HEK293T (cell line): ENCODE data around the gene SLC6A4.

ENCODE experiments used
- CTCF ChIA-PET: fragments of 350-600 bp; formaldehyde crosslinking; extraction: SDS; loops from one replicate; lab custom pipeline; 2021; ENCODE audit warnings: antibody characterized with exemption, inconsistent platforms; lab: Yijun Ruan, JAX
- POLR2A ChIA-PET: fragments of 350-600 bp; formaldehyde crosslinking; extraction: SDS; loops from one replicate; lab custom pipeline; 2020; ENCODE audit warnings: antibody characterized with exemption, inconsistent platforms; lab: Yijun Ruan, JAX
- DNase-seq: peaks from one replicate; pipeline ENCODE4 v3.0.0; 2012; ENCODE audit warnings: mixed read lengths; ENCODE audit errors: extremely low spot score
- ARNT ChIP-seq: fragments of 450-650 bp; IDR thresholded peaks from 2 replicates; pipeline ENCODE4 v1.6.1; 2017; ENCODE audit warnings: mild to moderate bottlenecking
- BHLHE40 ChIP-seq: fragments of 450-650 bp; IDR thresholded peaks from 2 replicates; pipeline ENCODE4 v1.6.1; 2016; ENCODE audit warnings: mild to moderate bottlenecking, moderate library complexity, borderline replicate concordance
- CTBP1 ChIP-seq: fragments of 450-650 bp; IDR thresholded peaks from 2 replicates; pipeline ENCODE4 v1.6.1; 2016; ENCODE audit warnings: borderline replicate concordance
- ELF4 ChIP-seq: fragments of 450-650 bp; IDR thresholded peaks from 2 replicates; pipeline ENCODE4 v1.6.1; 2017; ENCODE audit warnings: antibody characterized with exemption
- FOXA1 ChIP-seq: fragments of 450-650 bp; IDR thresholded peaks from 2 replicates; pipeline ENCODE4 v1.6.1; 2016; ENCODE audit warnings: mild to moderate bottlenecking
- FOXK2 ChIP-seq: fragments of 450-650 bp; IDR thresholded peaks from 2 replicates; pipeline ENCODE4 v1.6.1; 2016; ENCODE audit warnings: mild to moderate bottlenecking
- FOXM1 ChIP-seq: fragments of 450-650 bp; IDR thresholded peaks from 2 replicates; pipeline ENCODE4 v1.6.1; 2017; ENCODE audit warnings: mild to moderate bottlenecking, borderline replicate concordance
- HDGF ChIP-seq: fragments of 450-650 bp; IDR thresholded peaks from 2 replicates; pipeline ENCODE4 v1.6.1; 2017; ENCODE audit warnings: antibody characterized with exemption, borderline replicate concordance
- L3MBTL2 ChIP-seq: fragments of 450-650 bp; conservative IDR thresholded peaks from 2 replicates; pipeline ENCODE4 v1.6.1; 2016; ENCODE audit warnings: mild to moderate bottlenecking
- LEF1 ChIP-seq: fragments of 450-650 bp; IDR thresholded peaks from 2 replicates; pipeline ENCODE4 v1.6.1; 2017; ENCODE audit warnings: mild to moderate bottlenecking, borderline replicate concordance
- NFRKB ChIP-seq: fragments of 450-650 bp; IDR thresholded peaks from 2 replicates; pipeline ENCODE4 v1.6.1; 2016; ENCODE audit warnings: mild to moderate bottlenecking, moderate library complexity
- PKNOX1 ChIP-seq: fragments of 450-650 bp; IDR thresholded peaks from 2 replicates; pipeline ENCODE4 v1.6.1; 2016
- SP1 ChIP-seq: fragments of 450-650 bp; IDR thresholded peaks from 2 replicates; pipeline ENCODE4 v1.6.1; 2017
- SUZ12 ChIP-seq: fragments of 450-650 bp; IDR thresholded peaks from 2 replicates; pipeline ENCODE4 v1.6.1; 2016; ENCODE audit warnings: mild to moderate bottlenecking
- TARDBP ChIP-seq: fragments of 450-650 bp; IDR thresholded peaks from 2 replicates; pipeline ENCODE4 v1.6.1; 2016
- ZNF384 ChIP-seq: fragments of 450-650 bp; IDR thresholded peaks from 2 replicates; pipeline ENCODE4 v1.6.1; 2016

The SLC6A4 gene

GRCh38 chr17:30218799-30219198, 16.7 kb downstream of the SLC6A4 start:
- ChIA-PET POLR2A (no interaction called here), CTCF (no interaction called here)
- TF ChIP-seq SP1: no peak
- no peak for TF ChIP-seq ELF4
- TF ChIP-seq LEF1: no peak
- TF ChIP-seq FOXK2: no peak
- TF ChIP-seq ARNT: no peak
- no peak for TF ChIP-seq HDGF
- TF ChIP-seq TARDBP: no peak
- TF ChIP-seq FOXA1: no peak
- no peak for TF ChIP-seq BHLHE40
- TF ChIP-seq FOXM1: no peak
- TF ChIP-seq CTBP1: no peak
- TF ChIP-seq SUZ12: no peak
- no peak for TF ChIP-seq NFRKB
- TF ChIP-seq PKNOX1: no peak
- TF ChIP-seq ZNF384: no peak
- no peak for TF ChIP-seq L3MBTL2
- DNase-seq: no peak

GRCh38 chr17:30217746-30218245, 17.7 kb downstream of the SLC6A4 start:
- POLR2A ChIA-PET: no interaction called here
- TF ChIP-seq FOXK2 (no peak), PKNOX1 (no peak), TARDBP (no peak), L3MBTL2 (no peak), BHLHE40 (no peak), FOXM1 (no peak), FOXA1 (no peak), SUZ12 (no peak), ELF4 (no peak)
- CTCF ChIA-PET: no interaction called here
- DNase-seq: no peak

GRCh38 chr17:30217054-30217453, 18.4 kb downstream of the SLC6A4 start:
- POLR2A ChIA-PET: no interaction called here
- no peak for TF ChIP-seq ZNF384
- CTCF ChIA-PET: no interaction called here
- no peak for DNase-seq

GRCh38 chr17:30212750-30213149, 22.7 kb downstream of the SLC6A4 start:
- POLR2A ChIA-PET: no interaction called here
- no peak for DNase-seq

GRCh38 chr17:30211371-30211770, 24.1 kb downstream of the SLC6A4 start:
- TF ChIP-seq TARDBP: no peak
- no peak for TF ChIP-seq SUZ12
- TF ChIP-seq FOXK2: no peak
- TF ChIP-seq LEF1: no peak
- no peak for TF ChIP-seq BHLHE40
- no peak for TF ChIP-seq CTBP1
- TF ChIP-seq ARNT: no peak
- TF ChIP-seq L3MBTL2: no peak
- TF ChIP-seq ELF4: no peak
- no peak for TF ChIP-seq NFRKB
- TF ChIP-seq FOXA1: no peak
- no peak for DNase-seq
- CTCF ChIA-PET: interaction anchor here (0.7 kb wide), 1 partner anchor 116 kb away, joined by 3 read pairs; no protein-coding TSS in a partner anchor
- POLR2A ChIA-PET: no interaction called here

More at GRCh38 chr17:30212750-30213149, 22.7 kb downstream of the SLC6A4 start:
- TF ChIP-seq FOXA1 (no peak), NFRKB (no peak), BHLHE40 (no peak), LEF1 (no peak), FOXM1 (no peak), ZNF384 (no peak), SP1 (no peak), ELF4 (no peak), HDGF (no peak), FOXK2 (no peak), ARNT (no peak), CTBP1 (no peak), TARDBP (no peak)
- CTCF ChIA-PET: no interaction called here

- TF ChIP-seq PKNOX1 (no peak), NFRKB (no peak), FOXA1 (no peak), BHLHE40 (no peak), ARNT (no peak), CTBP1 (no peak), ZNF384 (no peak), LEF1 (no peak)
- CTCF ChIA-PET: interaction anchor here (0.7 kb wide), 1 partner anchor 116 kb away, joined by 3 read pairs; no protein-coding TSS in a partner anchor
- POLR2A ChIA-PET: no interaction called here
- no peak for DNase-seq
Measured at GRCh38 chr17:30210901-30211300, 24.6 kb downstream of the SLC6A4 start.

- DNase-seq: no peak
- CTCF ChIA-PET: no interaction called here
- no peak for TF ChIP-seq ZNF384
- no peak for TF ChIP-seq ELF4
- TF ChIP-seq PKNOX1: no peak
- no peak for TF ChIP-seq BHLHE40
- no peak for TF ChIP-seq SUZ12
- TF ChIP-seq SP1: no peak
- TF ChIP-seq LEF1: no peak
- TF ChIP-seq CTBP1: no peak
- TF ChIP-seq ARNT: no peak
- no peak for TF ChIP-seq FOXA1
- TF ChIP-seq FOXK2: no peak
- TF ChIP-seq HDGF: no peak
- TF ChIP-seq L3MBTL2: no peak
- TF ChIP-seq FOXM1: no peak
- TF ChIP-seq TARDBP: no peak
- no peak for TF ChIP-seq NFRKB
- POLR2A ChIA-PET: no interaction called here
Measured at GRCh38 chr17:30210366-30210765, 25.1 kb downstream of the SLC6A4 start.
